ENCODE data around the gene ZSWIM3.

DNA sequence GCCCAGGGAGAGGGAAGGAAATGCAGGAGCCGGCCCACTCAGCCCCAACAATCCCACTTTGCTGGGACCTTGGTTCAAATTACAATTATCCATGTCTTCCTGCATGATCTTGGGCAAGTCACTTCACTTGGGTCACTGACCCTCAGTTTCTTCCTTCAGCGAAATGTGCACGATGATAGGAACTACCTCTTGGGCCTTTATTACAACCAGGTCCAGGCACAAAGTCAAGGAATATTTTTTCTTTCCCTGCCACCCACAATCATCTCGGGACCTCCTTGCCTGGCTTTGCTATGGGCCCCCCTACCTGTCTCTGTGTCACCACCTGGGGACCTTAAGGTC, 54.9 kb downstream of the ZSWIM3 start:
- TF ChIP-seq, protein P1, sequence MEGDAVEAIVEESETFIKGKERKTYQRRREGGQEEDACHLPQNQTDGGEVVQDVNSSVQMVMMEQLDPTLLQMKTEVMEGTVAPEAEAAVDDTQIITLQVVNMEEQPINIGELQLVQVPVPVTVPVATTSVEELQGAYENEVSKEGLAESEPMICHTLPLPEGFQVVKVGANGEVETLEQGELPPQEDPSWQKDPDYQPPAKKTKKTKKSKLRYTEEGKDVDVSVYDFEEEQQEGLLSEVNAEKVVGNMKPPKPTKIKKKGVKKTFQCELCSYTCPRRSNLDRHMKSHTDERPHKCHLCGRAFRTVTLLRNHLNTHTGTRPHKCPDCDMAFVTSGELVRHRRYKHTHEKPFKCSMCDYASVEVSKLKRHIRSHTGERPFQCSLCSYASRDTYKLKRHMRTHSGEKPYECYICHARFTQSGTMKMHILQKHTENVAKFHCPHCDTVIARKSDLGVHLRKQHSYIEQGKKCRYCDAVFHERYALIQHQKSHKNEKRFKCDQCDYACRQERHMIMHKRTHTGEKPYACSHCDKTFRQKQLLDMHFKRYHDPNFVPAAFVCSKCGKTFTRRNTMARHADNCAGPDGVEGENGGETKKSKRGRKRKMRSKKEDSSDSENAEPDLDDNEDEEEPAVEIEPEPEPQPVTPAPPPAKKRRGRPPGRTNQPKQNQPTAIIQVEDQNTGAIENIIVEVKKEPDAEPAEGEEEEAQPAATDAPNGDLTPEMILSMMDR (IDR thresholded peaks at IDR 0.05; ENCODE audit: low read depth, low read length, poor library complexity, severe bottlenecking) = no peak
- TF ChIP-seq EZH2phosphoT487 (IDR thresholded peaks at IDR 0.05; ENCODE audit: borderline replicate concordance, low read length) = no peak

Measured in DOHH2 (cell line).